ENCODE data around the gene PHKA2. TPM values are rescaled to one million over a fixed set of nuclear protein-coding genes. Genes with fewer than 3 reads are reported as not detected.

Gene PHKA2
- total and polyA plus RNA-seq, 2 experiments from 2014 or later: 26.4 to 35.7 TPM

DNA sequence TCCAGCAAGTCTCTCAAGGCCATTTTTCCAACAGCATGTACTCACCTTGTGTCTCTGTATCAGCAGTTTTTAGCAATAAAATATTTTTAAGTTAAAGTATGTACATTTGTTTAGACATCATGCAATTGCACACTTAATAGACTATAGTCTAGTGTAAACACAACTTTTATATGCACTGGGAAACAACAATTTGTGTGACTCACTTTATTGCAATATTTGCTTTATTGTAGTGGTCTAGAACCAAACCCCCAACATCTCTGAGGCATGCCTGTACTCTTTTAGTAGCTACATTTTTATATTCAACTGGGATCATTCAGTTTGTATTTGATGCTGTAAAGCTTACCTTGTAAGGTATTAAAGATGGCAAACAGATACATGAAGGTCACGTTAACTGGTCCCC is 14.7 kb upstream of the PHKA2 start:
- no peak overlapping the region for H3K4me3 ChIP-seq
- no peak overlapping the region for H3K27ac ChIP-seq
- H3K9me2 ChIP-seq (replicated peaks; ENCODE audit: insufficient read depth): no peaks in the 10 kb centered on the region
- H3K9me3 ChIP-seq (ENCODE audit: low read depth): no peaks in the 10 kb centered on the region
- H3K4me2 ChIP-seq: no peak overlapping the region
- no peaks in the 10 kb centered on the region for H3K4me1 ChIP-seq (ENCODE audit: insufficient read depth)
- no peaks in the 10 kb centered on the region for H3K27me3 ChIP-seq
- TF ChIP-seq EZH2 (IDR thresholded peaks at IDR 0.05; ENCODE audit: borderline replicate concordance) (no peak), CTCF (IDR thresholded peaks at IDR 0.05; ENCODE audit: poor library complexity) (no peak), EZH2phosphoT487 (IDR thresholded peaks at IDR 0.05; ENCODE audit: low read depth, severe bottlenecking, unreplicated experiment) (no peak)
- DNase-seq (ENCODE audit: low spot score): no peak
- H3K36me3 ChIP-seq (replicated peaks; ENCODE audit: insufficient read depth, low read depth): no peaks in the 10 kb centered on the region
- no peaks in the 10 kb centered on the region for H4K20me1 ChIP-seq (ENCODE audit: insufficient read depth, poor library complexity, severe bottlenecking)
- H2AFZ ChIP-seq: no peak overlapping the region
- no peaks in the 10 kb centered on the region for H3K79me2 ChIP-seq
- WGBS (ENCODE audit: low lambda C conversion rate, missing lambda C conversion rate): 32% methylated on average over 1 of the region's 1 CpG

DNA sequence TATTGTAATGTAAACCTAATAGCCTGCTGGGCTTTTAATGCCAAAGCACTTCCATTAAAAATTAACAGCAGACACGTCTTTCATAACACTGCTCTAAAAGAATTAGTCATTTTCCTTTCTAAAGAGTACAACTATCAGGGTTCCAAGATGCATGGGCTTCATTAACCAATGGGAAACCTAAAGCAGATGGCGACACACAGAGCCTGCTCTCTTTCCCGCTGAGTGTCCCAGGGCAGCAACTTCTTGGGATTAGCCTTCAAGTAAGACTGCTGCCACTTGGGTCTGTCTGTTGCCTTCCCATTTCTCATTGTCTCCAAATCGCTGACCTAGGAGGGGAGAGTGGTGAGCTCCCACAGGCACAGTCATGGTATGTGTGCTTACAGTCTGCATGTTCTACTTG is 14.0 kb upstream of the PHKA2 start:
- Histone ChIP-seq H4K20me1 (ENCODE audit: insufficient read depth, poor library complexity, severe bottlenecking) (no peaks in the 10 kb centered on the region), H2AFZ (no peak overlapping the region), H3K79me2 (no peaks in the 10 kb centered on the region), H3K9me2 (replicated peaks; ENCODE audit: insufficient read depth) (no peaks in the 10 kb centered on the region), H3K27me3 (no peaks in the 10 kb centered on the region), H3K36me3 (replicated peaks; ENCODE audit: insufficient read depth, low read depth) (no peaks in the 10 kb centered on the region), H3K4me1 (ENCODE audit: insufficient read depth) (no peaks in the 10 kb centered on the region), H3K4me2 (no peak overlapping the region), H3K27ac (no peak overlapping the region), H3K9me3 (ENCODE audit: low read depth) (no peaks in the 10 kb centered on the region), H3K4me3 (no peak overlapping the region)
- DNase-seq (ENCODE audit: low spot score): no peak
- 64% methylated on average over 4 of the region's 4 CpGs for WGBS (ENCODE audit: low lambda C conversion rate, missing lambda C conversion rate)
- TF ChIP-seq EZH2 (IDR thresholded peaks at IDR 0.05; ENCODE audit: borderline replicate concordance) (no peak), CTCF (IDR thresholded peaks at IDR 0.05; ENCODE audit: poor library complexity) (no peak), EZH2phosphoT487 (IDR thresholded peaks at IDR 0.05; ENCODE audit: low read depth, severe bottlenecking, unreplicated experiment) (no peak)

- Histone ChIP-seq H3K9me3 (ENCODE audit: low read depth) (no peaks in the 10 kb centered on the region), H3K4me1 (ENCODE audit: insufficient read depth) (no peaks in the 10 kb centered on the region), H3K4me3 (no peak overlapping the region), H2AFZ (no peak overlapping the region), H3K79me2 (no peaks in the 10 kb centered on the region), H3K36me3 (replicated peaks; ENCODE audit: insufficient read depth, low read depth) (no peaks in the 10 kb centered on the region), H3K27me3 (no peaks in the 10 kb centered on the region), H3K4me2 (no peak overlapping the region), H3K9me2 (replicated peaks; ENCODE audit: insufficient read depth) (no peaks in the 10 kb centered on the region), H3K27ac (no peak overlapping the region), H4K20me1 (ENCODE audit: insufficient read depth, poor library complexity, severe bottlenecking) (no peaks in the 10 kb centered on the region)
- DNase-seq (ENCODE audit: low spot score): no peak
- TF ChIP-seq EZH2 (IDR thresholded peaks at IDR 0.05; ENCODE audit: borderline replicate concordance) (no peak), CTCF (IDR thresholded peaks at IDR 0.05; ENCODE audit: poor library complexity) (no peak), EZH2phosphoT487 (IDR thresholded peaks at IDR 0.05; ENCODE audit: low read depth, severe bottlenecking, unreplicated experiment) (no peak)
Measured at GRCh38 chrX:18996536-18996935, 12.6 kb upstream of the PHKA2 start.

DNA sequence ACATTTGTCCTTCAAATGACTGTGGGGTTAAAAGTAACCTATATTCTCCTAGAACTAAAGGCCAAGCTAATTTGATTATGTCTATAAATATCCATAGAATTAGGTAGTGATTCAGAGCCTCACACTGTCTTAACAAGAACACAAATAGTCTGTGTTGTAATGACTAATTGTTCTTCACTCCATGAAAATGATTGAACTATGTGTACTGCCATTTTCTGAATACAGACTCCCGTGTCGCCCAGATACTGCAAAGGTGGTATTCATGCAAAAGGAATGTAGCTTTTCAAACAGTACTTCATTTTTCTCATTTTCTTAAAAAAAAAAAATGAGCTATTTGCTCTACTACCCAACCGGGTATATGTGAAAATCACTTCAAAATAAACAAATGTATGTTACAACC is 11.3 kb upstream of the PHKA2 start:
- TF ChIP-seq EZH2 (IDR thresholded peaks at IDR 0.05; ENCODE audit: borderline replicate concordance) (no peak), EZH2phosphoT487 (IDR thresholded peaks at IDR 0.05; ENCODE audit: low read depth, severe bottlenecking, unreplicated experiment) (no peak), CTCF (IDR thresholded peaks at IDR 0.05; ENCODE audit: poor library complexity) (no peak)
- Histone ChIP-seq H3K9me3 (ENCODE audit: low read depth) (no peaks in the 10 kb centered on the region), H2AFZ (no peak overlapping the region), H3K79me2 (no peaks in the 10 kb centered on the region), H3K36me3 (replicated peaks; ENCODE audit: insufficient read depth, low read depth) (no peaks in the 10 kb centered on the region), H3K27me3 (no peaks in the 10 kb centered on the region), H3K4me1 (ENCODE audit: insufficient read depth) (no peaks in the 10 kb centered on the region), H3K4me3 (no peak overlapping the region), H3K9me2 (replicated peaks; ENCODE audit: insufficient read depth) (no peaks in the 10 kb centered on the region), H3K27ac (peak overlapping the region; percentile 67), H4K20me1 (ENCODE audit: insufficient read depth, poor library complexity, severe bottlenecking) (no peaks in the 10 kb centered on the region), H3K4me2 (no peak overlapping the region)
- 55% methylated on average over 3 of the region's 3 CpGs for WGBS (ENCODE audit: low lambda C conversion rate, missing lambda C conversion rate)
- no peak for DNase-seq (ENCODE audit: low spot score)
